Adipocyte (in vitro differentiated cells): Measurements from ENCODE around the gene FAM193A.

Experiments used
- DNase-seq: peaks from one replicate; pipeline ENCODE4 v3.0.0-alpha.2; 2015; ENCODE audit warnings: low read depth
- H3K27me3 ChIP-seq: replicated peaks from 2 replicates; pipeline ENCODE4 v1.7.0; 2013; ENCODE audit warnings: mild to moderate bottlenecking, low read length, moderate library complexity; ENCODE audit not compliant: control insufficient read depth, insufficient read depth
- H3K36me3 ChIP-seq: 2 replicates; pipeline ENCODE4 v1.7.0; 2013; ENCODE audit warnings: low read length, mild to moderate bottlenecking, moderate library complexity; ENCODE audit not compliant: control insufficient read depth, insufficient read depth, severe bottlenecking
- H3K4me1 ChIP-seq: 2 replicates; pipeline ENCODE4 v1.7.0; 2013; ENCODE audit warnings: mild to moderate bottlenecking, low read length, moderate library complexity; ENCODE audit not compliant: control insufficient read depth, insufficient read depth
- H3K4me3 ChIP-seq: 2 replicates; pipeline ENCODE4 v1.7.0; 2013; ENCODE audit warnings: mild to moderate bottlenecking, low read length, moderate library complexity
- H3K9ac ChIP-seq: 2 replicates; pipeline ENCODE4 v1.7.0; 2013; ENCODE audit warnings: mild to moderate bottlenecking, low read length, moderate library complexity
- H3K9me3 ChIP-seq: 2 replicates; pipeline ENCODE4 v1.7.0; 2013; ENCODE audit warnings: mild to moderate bottlenecking, low read length, moderate library complexity; ENCODE audit not compliant: control insufficient read depth

The FAM193A gene

GRCh38 chr4:2643555-2643954 lies 107.1 kb downstream of the FAM193A start:
- no peak for DNase-seq
- Histone ChIP-seq H3K9ac (no peak overlapping the region), H3K27me3 (no peaks in the 10 kb centered on the region), H3K4me3 (no peak overlapping the region), H3K4me1 (no peaks in the 10 kb centered on the region), H3K9me3 (no peaks in the 10 kb centered on the region), H3K36me3 (peaks cover 72% of the 10 kb centered on the region)

GRCh38 chr4:2646396-2647149 lies 110.1 kb downstream of the FAM193A start:
- H3K36me3 ChIP-seq: peaks cover 68% of the 10 kb centered on the region
- no peaks in the 10 kb centered on the region for H3K27me3 ChIP-seq
- no peak overlapping the region for H3K9ac ChIP-seq
- no peak overlapping the region for H3K4me3 ChIP-seq
- H3K4me1 ChIP-seq: no peaks in the 10 kb centered on the region
- no peaks in the 10 kb centered on the region for H3K9me3 ChIP-seq
- DNase-seq: no peak

GRCh38 chr4:2647403-2648158 lies 111.1 kb downstream of the FAM193A start:
- Histone ChIP-seq H3K27me3 (no peaks in the 10 kb centered on the region), H3K4me3 (no peak overlapping the region), H3K4me1 (no peaks in the 10 kb centered on the region), H3K9ac (no peak overlapping the region), H3K36me3 (peaks cover 69% of the 10 kb centered on the region), H3K9me3 (no peaks in the 10 kb centered on the region)
- no peak for DNase-seq

- H3K36me3 ChIP-seq: peaks cover 69% of the 10 kb centered on the region
- H3K27me3 ChIP-seq: no peaks in the 10 kb centered on the region
- H3K4me3 ChIP-seq: no peak overlapping the region
- no peak overlapping the region for H3K9ac ChIP-seq
- H3K9me3 ChIP-seq: no peaks in the 10 kb centered on the region
- no peak for DNase-seq
- no peaks in the 10 kb centered on the region for H3K4me1 ChIP-seq
These were observed 111.8 kb downstream of the FAM193A start for GRCh38 chr4:2648159-2648814.

GRCh38 chr4:2649604-2650114 lies 113.2 kb downstream of the FAM193A start:
- Histone ChIP-seq H3K9me3 (no peaks in the 10 kb centered on the region), H3K9ac (no peak overlapping the region), H3K4me3 (no peak overlapping the region), H3K4me1 (no peaks in the 10 kb centered on the region), H3K36me3 (peaks cover 57% of the 10 kb centered on the region), H3K27me3 (no peaks in the 10 kb centered on the region)
- DNase-seq: no peak

- H3K36me3 ChIP-seq: peaks cover 57% of the 10 kb centered on the region
- no peaks in the 10 kb centered on the region for H3K9me3 ChIP-seq
- no peak for DNase-seq
- no peak overlapping the region for H3K4me3 ChIP-seq
- H3K4me1 ChIP-seq: no peaks in the 10 kb centered on the region
- no peaks in the 10 kb centered on the region for H3K27me3 ChIP-seq
- no peak overlapping the region for H3K9ac ChIP-seq
These were observed 113.8 kb downstream of the FAM193A start for GRCh38 chr4:2650276-2650675.

GRCh38 chr4:2651546-2651945 lies 115.1 kb downstream of the FAM193A start:
- Histone ChIP-seq H3K36me3 (peaks cover 59% of the 10 kb centered on the region), H3K4me1 (no peaks in the 10 kb centered on the region), H3K27me3 (no peaks in the 10 kb centered on the region), H3K9ac (no peak overlapping the region), H3K4me3 (no peak overlapping the region), H3K9me3 (no peaks in the 10 kb centered on the region)
- DNase-seq: no peak

GRCh38 chr4:2651998-2652397 lies 115.6 kb downstream of the FAM193A start:
- Histone ChIP-seq H3K27me3 (no peaks in the 10 kb centered on the region), H3K9me3 (no peaks in the 10 kb centered on the region), H3K4me1 (no peaks in the 10 kb centered on the region), H3K4me3 (no peak overlapping the region), H3K9ac (no peak overlapping the region), H3K36me3 (peaks cover 57% of the 10 kb centered on the region)
- no peak for DNase-seq

- peaks cover 57% of the 10 kb centered on the region for H3K36me3 ChIP-seq
- H3K9me3 ChIP-seq: no peaks in the 10 kb centered on the region
- no peak overlapping the region for H3K4me3 ChIP-seq
- H3K9ac ChIP-seq: no peak overlapping the region
- DNase-seq: no peak
- no peaks in the 10 kb centered on the region for H3K4me1 ChIP-seq
- H3K27me3 ChIP-seq: no peaks in the 10 kb centered on the region
These were observed 116.1 kb downstream of the FAM193A start for GRCh38 chr4:2652415-2653160.

- Histone ChIP-seq H3K27me3 (no peaks in the 10 kb centered on the region), H3K4me1 (peaks cover 41% of the 10 kb centered on the region), H3K9ac (peak overlapping the region; percentile 30), H3K9me3 (no peaks in the 10 kb centered on the region), H3K4me3 (no peak overlapping the region), H3K36me3 (peaks cover 64% of the 10 kb centered on the region)
- DNase-seq: peak; percentile 48
These were observed 124.3 kb downstream of the FAM193A start for GRCh38 chr4:2660596-2661211.
